RWPE2 (cell line): Measurements from ENCODE around the gene PLEKHA3.
A peak's percentile ranks its signal among the peaks of the same experiment; 100 is the strongest.

ENCODE experiments used
- ATAC-seq: fragments of 200-7000 bp; cut with Tn5 transposase; 3 replicates; pipeline ENCODE4 v1.9.1; 2021; ENCODE audit warnings: low read depth
- DNase-seq: peaks from one replicate; pipeline ENCODE4 v3.0.0-alpha.2; 2020; ENCODE audit warnings: low spot score
- H3K27ac ChIP-seq: fragments of 450-650 bp; 2 replicates; pipeline ENCODE4 v1.5.1; 2017; ENCODE audit warnings: mild to moderate bottlenecking; ENCODE audit not compliant: poor library complexity, severe bottlenecking
- H3K27me3 ChIP-seq: fragments of 250-450 bp; sonication (Bioruptor Pico); 2 replicates; pipeline ENCODE4 v1.5.1; 2021; ENCODE audit warnings: mild to moderate bottlenecking, moderate library complexity; ENCODE audit not compliant: insufficient read depth, poor library complexity, severe bottlenecking
- H3K36me3 ChIP-seq: fragments of 250-450 bp; sonication (Bioruptor Pico); 2 replicates; pipeline ENCODE4 v1.5.1; 2020; ENCODE audit warnings: low read depth, mild to moderate bottlenecking, moderate library complexity
- H3K4me1 ChIP-seq: fragments of 250-450 bp; sonication (Bioruptor Pico); 2 replicates; pipeline ENCODE4 v1.5.1; 2021; ENCODE audit warnings: mild to moderate bottlenecking, moderate library complexity; ENCODE audit not compliant: insufficient read depth, poor library complexity, severe bottlenecking
- H3K4me3 ChIP-seq: fragments of 250-450 bp; sonication (Bioruptor Pico); 2 replicates; pipeline ENCODE4 v1.5.1; 2021; ENCODE audit warnings: mild to moderate bottlenecking, moderate library complexity; ENCODE audit not compliant: severe bottlenecking
- H3K9me3 ChIP-seq: fragments of 250-450 bp; sonication (Bioruptor Pico); 2 replicates; pipeline ENCODE4 v1.5.1; 2021; ENCODE audit warnings: mild to moderate bottlenecking, moderate library complexity; ENCODE audit not compliant: severe bottlenecking
- TF ChIP-seq, protein P1 (sequence below): fragments of 450-650 bp; IDR thresholded peaks from one replicate; pipeline ENCODE4 v1.5.1; 2017; ENCODE audit warnings: mild to moderate bottlenecking, moderate library complexity; ENCODE audit not compliant: poor library complexity, severe bottlenecking

The PLEKHA3 gene

DNA sequence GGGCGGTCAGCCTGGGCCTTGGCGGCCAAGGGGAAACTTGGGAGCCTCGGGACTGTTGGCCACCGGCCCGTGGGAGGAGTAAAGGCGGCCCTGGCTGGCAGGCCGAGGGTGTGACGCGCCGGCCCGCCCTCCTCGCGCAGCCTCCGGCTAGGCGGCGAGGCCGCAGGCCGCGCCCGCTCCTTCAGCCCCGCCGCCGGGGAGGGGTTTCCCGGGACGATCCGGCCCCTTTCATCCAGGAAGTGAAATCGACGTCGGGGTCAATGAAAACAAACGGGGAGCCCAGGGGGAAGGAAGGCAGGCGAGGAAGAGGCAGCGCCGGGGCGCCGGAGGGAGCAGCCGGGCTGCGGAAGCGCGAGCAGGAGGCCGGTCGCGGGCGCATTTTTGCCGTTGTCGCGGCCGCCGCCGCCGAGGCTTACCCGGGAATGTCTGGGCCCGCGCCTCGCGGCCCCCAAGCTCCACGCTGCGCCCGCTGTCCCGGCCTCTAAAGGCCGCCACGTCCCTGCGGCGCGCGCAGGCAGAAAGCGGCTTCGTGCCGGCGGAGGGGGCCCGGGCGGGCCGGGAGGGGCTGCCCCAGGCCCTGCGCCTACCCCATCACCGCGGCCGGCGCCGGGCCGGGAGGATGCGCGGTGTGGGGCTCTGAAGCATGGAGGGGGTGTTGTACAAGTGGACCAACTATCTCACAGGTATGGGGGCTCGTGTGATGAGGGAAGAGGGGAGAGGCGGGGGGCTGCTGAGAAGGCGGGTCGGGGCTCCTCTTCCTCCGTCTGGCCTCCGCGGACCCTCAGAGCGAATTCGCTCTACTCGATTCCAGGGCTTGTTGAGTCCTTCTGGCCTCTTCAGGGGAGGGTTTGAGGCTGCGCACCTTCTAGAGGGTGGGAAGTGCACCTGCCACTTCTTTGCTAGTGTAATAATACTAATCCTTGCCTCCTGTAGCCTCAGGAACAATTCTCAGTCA lies at the start of gene PLEKHA3:
PLEKHA3 (plus strand) TSS at position 231 of the 955 bp plus-strand sequence; CDS start at position 644, 413 bp downstream.
- TF ChIP-seq, protein P1, sequence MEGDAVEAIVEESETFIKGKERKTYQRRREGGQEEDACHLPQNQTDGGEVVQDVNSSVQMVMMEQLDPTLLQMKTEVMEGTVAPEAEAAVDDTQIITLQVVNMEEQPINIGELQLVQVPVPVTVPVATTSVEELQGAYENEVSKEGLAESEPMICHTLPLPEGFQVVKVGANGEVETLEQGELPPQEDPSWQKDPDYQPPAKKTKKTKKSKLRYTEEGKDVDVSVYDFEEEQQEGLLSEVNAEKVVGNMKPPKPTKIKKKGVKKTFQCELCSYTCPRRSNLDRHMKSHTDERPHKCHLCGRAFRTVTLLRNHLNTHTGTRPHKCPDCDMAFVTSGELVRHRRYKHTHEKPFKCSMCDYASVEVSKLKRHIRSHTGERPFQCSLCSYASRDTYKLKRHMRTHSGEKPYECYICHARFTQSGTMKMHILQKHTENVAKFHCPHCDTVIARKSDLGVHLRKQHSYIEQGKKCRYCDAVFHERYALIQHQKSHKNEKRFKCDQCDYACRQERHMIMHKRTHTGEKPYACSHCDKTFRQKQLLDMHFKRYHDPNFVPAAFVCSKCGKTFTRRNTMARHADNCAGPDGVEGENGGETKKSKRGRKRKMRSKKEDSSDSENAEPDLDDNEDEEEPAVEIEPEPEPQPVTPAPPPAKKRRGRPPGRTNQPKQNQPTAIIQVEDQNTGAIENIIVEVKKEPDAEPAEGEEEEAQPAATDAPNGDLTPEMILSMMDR: no peak

DNA sequence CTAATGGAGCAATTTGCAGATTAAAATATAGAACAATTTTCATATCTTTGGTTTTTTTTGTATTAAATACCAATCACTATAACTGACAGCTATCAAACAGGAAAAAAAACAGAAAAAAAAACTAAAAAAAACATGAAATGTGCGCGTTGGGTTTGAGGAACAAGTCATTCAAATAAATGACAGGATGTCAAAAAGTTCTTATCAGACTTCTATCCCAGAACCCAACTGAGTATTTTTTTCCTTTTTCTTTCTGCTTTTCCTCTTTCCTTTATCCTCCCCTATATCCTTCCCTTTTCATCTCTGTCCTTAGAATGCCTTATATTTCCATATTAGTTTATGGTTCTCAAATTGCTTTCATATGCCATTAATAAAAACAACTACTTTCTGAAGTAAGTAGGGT lies 43.6 kb upstream of the PLEKHA3 start:
- H3K27ac ChIP-seq: no peak overlapping the region
- H3K27me3 ChIP-seq: no peaks in the 10 kb centered on the region
- no peaks in the 10 kb centered on the region for H3K9me3 ChIP-seq
- DNase-seq (no peak), ATAC-seq (no peak)
- peaks cover 79% of the 10 kb centered on the region for H3K36me3 ChIP-seq
- H3K4me1 ChIP-seq: peaks cover 13% of the 10 kb centered on the region
- no peak overlapping the region for H3K4me3 ChIP-seq
- TF ChIP-seq, protein P1: no peak

More for the DNA sequence above, at the start of gene PLEKHA3:
- H3K4me3 ChIP-seq: peak within 1 kb of the TSS; percentile 50
- H3K27me3 ChIP-seq: no peaks in the 10 kb centered on the region
- H3K36me3 ChIP-seq: no peaks in the 10 kb centered on the region
- peak within 1 kb of the TSS; percentile 48 for H3K27ac ChIP-seq
- ATAC-seq: peak; percentile 85
- peaks cover 23% of the 10 kb centered on the region for H3K4me1 ChIP-seq
- H3K9me3 ChIP-seq: no peaks in the 10 kb centered on the region
- peak; percentile 96 for DNase-seq

DNA sequence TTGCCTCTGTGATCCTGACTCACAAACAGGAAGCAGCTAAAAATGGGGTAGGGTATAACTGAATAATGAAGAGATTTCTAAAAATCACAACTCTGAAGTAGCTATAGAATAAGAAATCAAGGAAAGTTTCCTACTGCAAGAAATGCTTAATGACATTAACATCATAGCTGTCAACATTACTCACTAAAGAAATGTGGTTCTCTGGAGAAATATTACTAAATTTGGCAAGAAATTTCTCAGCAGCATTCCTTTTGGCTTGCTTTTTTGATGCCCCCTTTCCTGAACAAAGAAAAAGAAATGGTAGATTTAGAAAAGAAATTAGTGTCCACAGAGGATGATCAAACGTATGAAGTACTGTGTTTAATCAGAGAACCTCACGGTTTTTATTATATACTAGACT lies 38.8 kb upstream of the PLEKHA3 start:
- TF ChIP-seq, protein P1: no peak
- no peaks in the 10 kb centered on the region for H3K9me3 ChIP-seq
- H3K4me1 ChIP-seq: peaks cover 13% of the 10 kb centered on the region
- H3K27ac ChIP-seq: no peak overlapping the region
- H3K36me3 ChIP-seq: peaks cover 87% of the 10 kb centered on the region
- H3K4me3 ChIP-seq: no peak overlapping the region
- ATAC-seq: no peak
- H3K27me3 ChIP-seq: no peaks in the 10 kb centered on the region
- DNase-seq: no peak

DNA sequence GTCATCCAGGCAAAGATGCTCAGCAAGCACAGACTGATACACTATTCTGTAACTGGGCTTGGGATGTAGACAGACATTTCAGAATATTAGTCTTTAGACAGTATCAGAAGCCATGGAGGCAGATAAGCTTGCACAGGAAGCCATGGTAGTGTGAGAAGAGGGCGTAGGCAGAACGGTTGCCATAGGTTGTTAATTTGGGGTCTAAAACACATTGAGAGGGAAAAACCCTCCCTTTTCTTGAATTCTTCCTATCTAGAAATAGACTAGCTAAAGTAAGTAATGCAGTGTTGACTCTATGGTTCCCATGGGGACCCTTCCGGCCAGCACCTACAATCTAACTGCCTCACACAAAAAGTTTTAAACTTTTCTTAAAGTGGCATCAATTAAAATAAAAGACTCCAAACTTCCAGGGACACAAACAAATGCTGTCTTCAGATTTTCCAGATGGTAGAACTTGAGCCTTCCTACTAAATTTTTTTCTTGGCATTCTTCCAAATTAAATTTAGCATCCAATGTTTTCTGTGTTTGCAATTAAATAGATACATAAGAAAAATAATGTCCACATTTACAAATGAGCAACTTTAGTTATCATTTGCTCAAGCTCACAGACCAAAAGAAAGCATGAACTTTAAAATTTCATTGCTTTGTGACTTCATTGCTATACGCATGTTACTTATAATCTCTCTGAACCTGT lies 31.1 kb upstream of the PLEKHA3 start:
- Histone ChIP-seq H3K36me3 (peaks cover 54% of the 10 kb centered on the region), H3K27ac (peak overlapping the region; percentile 55), H3K4me1 (peaks cover 10% of the 10 kb centered on the region), H3K27me3 (no peaks in the 10 kb centered on the region), H3K4me3 (no peak overlapping the region), H3K9me3 (no peaks in the 10 kb centered on the region)
- TF ChIP-seq, protein P1: no peak
- DNase-seq (no peak), ATAC-seq (no peak)
